Muscle layer of colon (tissue), 2 donors: Measurements from ENCODE around the gene WDFY4.

Experiments
- H3K27ac ChIP-seq: one replicate; pipeline ENCODE4 v1.7.0; 2013; ENCODE audit warnings: low read depth, mild to moderate bottlenecking, low read length, moderate library complexity
- H3K27me3 ChIP-seq, 2 donors: one replicate each; pipeline ENCODE4 v1.7.0; 2013; ENCODE audit warnings: low read length in 2 of 2, mild to moderate bottlenecking in 2 of 2; ENCODE audit not compliant: insufficient read depth in 2 of 2, control insufficient read depth in 1 of 2
- H3K36me3 ChIP-seq: one replicate; pipeline ENCODE4 v1.7.0; 2013; ENCODE audit warnings: mild to moderate bottlenecking, low read length; ENCODE audit not compliant: insufficient read depth
- H3K4me1 ChIP-seq: one replicate; pipeline ENCODE4 v1.7.0; 2013; ENCODE audit warnings: mild to moderate bottlenecking, low read length; ENCODE audit not compliant: insufficient read depth
- H3K4me3 ChIP-seq, 2 donors: one replicate each; pipeline ENCODE4 v1.7.0; 2013; ENCODE audit warnings: low read length in 2 of 2, low read depth in 1 of 2, mild to moderate bottlenecking in 1 of 2, moderate library complexity in 1 of 2
- H3K9ac ChIP-seq: one replicate; pipeline ENCODE4 v1.7.0; 2013; ENCODE audit warnings: low read length
- H3K9me3 ChIP-seq: one replicate; pipeline ENCODE4 v1.7.0; 2013; ENCODE audit warnings: mild to moderate bottlenecking, low read length
- donor health status: abdominal sarcoma.
- donor health status: Adenocarcinoma of cecum.

WDFY4 gene

DNA sequence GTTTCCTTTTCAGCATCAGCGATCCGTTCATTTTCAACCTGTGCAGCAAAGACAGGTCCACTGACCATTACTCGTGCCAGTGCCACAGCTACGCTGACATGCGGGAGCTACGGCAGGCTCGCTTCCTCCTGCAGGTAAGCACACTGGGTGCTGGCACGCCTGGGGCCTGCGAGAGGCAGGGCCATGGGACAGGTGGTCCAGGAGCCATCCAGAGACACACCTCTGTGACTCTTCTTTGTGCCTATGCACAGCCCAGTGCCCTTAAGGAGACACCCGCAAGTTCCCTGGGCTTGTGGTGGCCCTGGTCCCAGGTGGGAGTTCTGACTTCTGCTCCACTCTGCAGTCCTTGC, 212.7 kb downstream of the WDFY4 start:
- Histone ChIP-seq H3K9ac (no peak overlapping the region), H3K4me1 (no peaks in the 10 kb centered on the region), H3K4me3 (no peak overlapping the region), H3K27me3 (no peaks in the 10 kb centered on the region), H3K27ac (no peak overlapping the region), H3K9me3 (no peaks in the 10 kb centered on the region), H3K36me3 (no peaks in the 10 kb centered on the region)

DNA sequence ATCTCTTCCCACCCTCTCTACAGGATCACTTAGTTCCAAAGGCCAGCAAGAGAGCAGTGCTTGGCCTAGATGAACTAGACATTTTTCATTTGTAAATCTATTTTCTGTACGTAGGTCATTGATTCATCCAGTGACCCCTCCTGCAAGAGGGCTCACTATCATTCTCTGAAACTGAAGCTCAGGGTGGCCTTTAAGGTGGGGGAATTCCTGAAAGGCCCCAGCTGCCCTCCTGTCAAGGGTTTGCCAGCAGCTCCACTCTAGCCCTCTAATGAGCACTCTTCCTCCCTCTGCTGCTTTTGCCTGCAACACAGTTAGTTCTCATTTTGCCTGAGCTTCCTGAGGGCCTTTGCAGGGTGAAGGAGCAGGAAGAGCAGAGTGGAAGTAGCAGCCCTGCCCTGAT, 213.8 kb downstream of the WDFY4 start:
- H3K27me3 ChIP-seq = no peaks in the 10 kb centered on the region
- no peak overlapping the region for H3K27ac ChIP-seq
- no peak overlapping the region for H3K9ac ChIP-seq
- H3K4me3 ChIP-seq = no peak overlapping the region
- no peaks in the 10 kb centered on the region for H3K4me1 ChIP-seq
- H3K36me3 ChIP-seq = no peaks in the 10 kb centered on the region
- no peaks in the 10 kb centered on the region for H3K9me3 ChIP-seq

DNA sequence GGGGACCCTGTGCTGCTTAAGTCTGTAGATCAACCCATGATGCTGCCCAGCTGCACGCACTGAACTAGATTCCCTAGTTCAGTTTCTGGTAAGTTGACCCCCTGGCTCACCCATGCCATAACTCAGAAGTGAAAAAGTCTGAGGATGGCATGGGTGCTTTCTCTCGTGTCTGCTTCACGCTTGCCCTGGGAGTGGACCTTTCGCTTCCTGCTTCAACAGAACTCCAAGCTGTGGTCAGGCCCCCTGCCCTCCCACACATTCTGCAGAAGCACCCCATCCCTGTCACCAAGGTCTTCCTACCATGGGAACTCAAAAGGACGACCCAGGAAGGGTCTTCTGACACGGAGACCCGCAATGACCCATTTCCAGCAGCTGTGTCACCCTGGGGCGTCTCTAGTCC, 215.1 kb downstream of the WDFY4 start:
- H3K27me3 ChIP-seq = no peaks in the 10 kb centered on the region
- no peak overlapping the region for H3K27ac ChIP-seq
- H3K4me1 ChIP-seq = no peaks in the 10 kb centered on the region
- no peaks in the 10 kb centered on the region for H3K9me3 ChIP-seq
- no peaks in the 10 kb centered on the region for H3K36me3 ChIP-seq
- no peak overlapping the region for H3K9ac ChIP-seq
- no peak overlapping the region for H3K4me3 ChIP-seq

DNA sequence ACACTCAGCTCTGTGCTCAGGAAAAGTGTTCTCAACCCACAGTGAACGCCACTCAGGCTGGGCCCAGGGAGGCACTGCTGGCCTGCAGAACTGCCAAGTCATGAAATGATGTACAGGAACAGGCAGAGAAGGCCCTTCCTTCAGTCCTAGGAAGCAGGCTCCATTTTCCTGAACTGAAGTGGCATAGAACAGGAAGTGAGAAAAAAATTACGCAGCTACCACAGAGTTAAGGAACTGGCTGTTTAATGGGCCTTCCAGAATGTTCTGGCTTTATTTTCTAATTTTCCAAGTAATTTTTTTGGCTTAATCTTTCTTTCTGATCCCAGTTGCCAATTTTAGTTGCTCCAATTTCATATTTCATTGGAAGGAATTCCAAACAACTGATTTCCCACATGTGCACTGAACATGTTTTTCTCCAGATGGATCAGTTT, 215.7 kb downstream of the WDFY4 start:
- no peaks in the 10 kb centered on the region for H3K27me3 ChIP-seq
- no peaks in the 10 kb centered on the region for H3K4me1 ChIP-seq
- H3K27ac ChIP-seq = no peak overlapping the region
- H3K36me3 ChIP-seq = no peaks in the 10 kb centered on the region
- no peaks in the 10 kb centered on the region for H3K9me3 ChIP-seq
- no peak overlapping the region for H3K4me3 ChIP-seq
- no peak overlapping the region for H3K9ac ChIP-seq

DNA sequence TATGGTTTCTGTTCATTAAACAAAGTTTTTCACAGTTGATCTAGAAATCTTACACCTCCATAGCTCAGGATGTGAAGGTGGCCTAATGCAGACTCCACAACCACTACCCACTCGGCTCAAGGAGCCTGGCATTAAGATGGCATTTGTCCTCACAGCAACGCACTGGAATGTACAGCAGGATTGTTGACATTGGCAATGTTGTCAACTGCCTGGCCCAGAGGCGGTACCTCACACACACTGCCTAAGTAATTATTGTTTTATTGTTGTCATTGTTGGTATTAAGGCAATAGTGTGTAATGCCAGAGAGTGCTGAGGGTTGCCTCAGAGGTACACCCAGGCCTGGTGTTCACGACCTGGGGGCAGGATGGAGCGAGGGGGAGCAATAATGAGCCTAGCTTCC, 216.6 kb downstream of the WDFY4 start:
- Histone ChIP-seq H3K4me3 (no peak overlapping the region), H3K27me3 (no peaks in the 10 kb centered on the region), H3K9ac (no peak overlapping the region), H3K36me3 (no peaks in the 10 kb centered on the region), H3K9me3 (no peaks in the 10 kb centered on the region), H3K4me1 (no peaks in the 10 kb centered on the region), H3K27ac (no peak overlapping the region)

DNA sequence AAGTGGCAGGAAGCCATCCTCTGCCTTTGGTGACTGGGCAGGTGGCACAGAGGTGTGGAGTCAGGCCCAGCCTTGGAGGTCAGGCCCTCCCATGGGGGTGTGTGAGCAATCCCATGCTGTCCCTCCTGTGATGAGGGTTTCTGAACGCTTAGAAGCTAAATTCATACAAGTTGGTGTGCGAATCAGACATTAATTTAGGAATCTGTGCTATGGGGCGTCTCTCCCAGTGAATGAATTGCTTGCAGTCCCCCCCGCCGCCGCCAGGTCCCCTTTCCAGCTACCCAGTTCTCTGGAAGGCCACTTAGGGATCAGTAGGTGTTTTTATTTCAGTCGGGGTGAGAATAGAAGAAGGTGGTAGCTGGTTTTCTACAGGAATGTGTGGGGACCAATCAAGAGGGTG, 217.4 kb downstream of the WDFY4 start:
- H3K36me3 ChIP-seq = no peaks in the 10 kb centered on the region
- no peaks in the 10 kb centered on the region for H3K27me3 ChIP-seq
- no peaks in the 10 kb centered on the region for H3K4me1 ChIP-seq
- H3K9ac ChIP-seq = no peak overlapping the region
- H3K4me3 ChIP-seq = no peak overlapping the region
- H3K27ac ChIP-seq = no peak overlapping the region
- no peaks in the 10 kb centered on the region for H3K9me3 ChIP-seq

DNA sequence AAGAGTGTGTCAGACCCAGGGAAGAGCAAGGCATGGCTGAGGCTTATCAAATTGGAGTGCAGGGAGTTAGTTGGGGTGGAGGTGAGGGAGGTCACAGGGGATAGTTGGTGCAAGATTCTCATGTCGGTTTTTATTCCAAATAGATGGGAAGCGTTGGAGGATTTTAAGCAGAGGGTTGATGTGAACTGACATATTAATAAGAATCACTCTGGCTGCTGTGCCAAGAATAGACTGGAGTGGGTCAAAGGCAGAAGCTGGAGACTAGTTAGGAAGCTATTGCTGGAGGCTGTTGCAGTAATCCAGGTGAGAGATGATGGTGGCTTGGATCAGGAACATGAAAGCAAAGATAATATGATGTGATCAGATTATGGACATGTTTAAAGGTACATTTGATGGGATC, 218.5 kb downstream of the WDFY4 start:
- H3K4me1 ChIP-seq = no peaks in the 10 kb centered on the region
- H3K9me3 ChIP-seq = no peaks in the 10 kb centered on the region
- H3K9ac ChIP-seq = no peak overlapping the region
- no peak overlapping the region for H3K4me3 ChIP-seq
- no peak overlapping the region for H3K27ac ChIP-seq
- no peaks in the 10 kb centered on the region for H3K27me3 ChIP-seq
- H3K36me3 ChIP-seq = no peaks in the 10 kb centered on the region

DNA sequence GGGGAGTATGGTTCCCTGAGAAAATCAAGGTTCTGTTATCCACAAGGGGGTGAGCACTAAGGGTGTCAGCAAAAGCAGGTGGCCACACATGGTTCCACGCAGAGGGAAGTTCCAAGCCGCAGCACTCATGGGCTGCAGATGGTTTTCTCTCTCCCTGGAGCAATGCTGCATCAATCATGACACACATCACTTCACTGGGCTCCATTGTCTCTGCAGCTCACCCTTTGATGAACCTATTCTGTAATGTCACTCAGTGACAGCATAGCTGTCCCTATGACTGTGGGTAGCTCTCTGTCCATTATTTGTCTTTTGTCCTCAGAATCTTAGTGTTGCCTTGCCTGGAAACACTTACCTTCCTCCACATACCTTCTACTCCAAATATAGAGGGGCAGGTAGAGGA, 220.2 kb downstream of the WDFY4 start:
- H3K27me3 ChIP-seq = no peaks in the 10 kb centered on the region
- no peaks in the 10 kb centered on the region for H3K9me3 ChIP-seq
- H3K36me3 ChIP-seq = no peaks in the 10 kb centered on the region
- H3K4me3 ChIP-seq = no peak overlapping the region
- H3K9ac ChIP-seq = no peak overlapping the region
- H3K27ac ChIP-seq = no peak overlapping the region
- no peaks in the 10 kb centered on the region for H3K4me1 ChIP-seq

DNA sequence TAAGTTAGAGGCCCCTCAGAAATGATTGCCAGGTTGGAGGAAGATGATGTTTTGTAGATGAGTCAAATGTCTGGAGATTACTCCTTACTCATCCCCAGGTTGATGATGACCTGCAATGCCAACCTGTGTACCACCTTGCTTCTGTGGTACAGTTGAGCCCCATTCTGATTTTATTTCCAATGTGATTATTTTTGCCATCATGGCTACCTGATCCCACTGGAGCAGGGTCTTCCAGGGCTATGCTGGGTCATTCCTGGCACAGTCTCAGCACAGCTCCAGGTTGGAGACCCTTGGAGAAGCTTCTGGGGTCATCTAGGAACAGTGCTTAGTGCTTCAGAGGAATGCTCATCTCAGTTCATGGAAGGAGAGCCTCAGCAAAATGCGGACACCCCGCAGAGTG, 220.6 kb downstream of the WDFY4 start:
- no peaks in the 10 kb centered on the region for H3K36me3 ChIP-seq
- no peak overlapping the region for H3K9ac ChIP-seq
- no peaks in the 10 kb centered on the region for H3K4me1 ChIP-seq
- H3K9me3 ChIP-seq = no peaks in the 10 kb centered on the region
- no peak overlapping the region for H3K4me3 ChIP-seq
- no peak overlapping the region for H3K27ac ChIP-seq
- H3K27me3 ChIP-seq = no peaks in the 10 kb centered on the region

DNA sequence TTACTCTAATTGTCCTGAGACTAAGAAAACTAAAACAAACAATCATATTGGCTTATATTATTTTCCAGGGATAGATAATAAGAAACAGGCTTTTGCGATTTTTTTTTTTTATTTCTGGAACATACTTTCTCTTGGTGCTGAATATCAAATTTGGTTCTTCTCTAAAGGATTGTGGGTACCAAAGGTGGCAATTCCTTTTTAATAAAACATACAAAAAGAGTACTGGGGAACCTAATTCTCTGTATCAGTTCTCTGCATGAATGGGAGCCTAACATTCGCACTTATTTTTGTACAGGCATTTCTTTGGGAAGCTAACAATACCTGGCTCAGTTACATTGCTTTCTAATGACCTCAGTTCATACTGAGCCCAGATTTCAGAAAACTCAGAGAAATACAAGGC, 222.2 kb downstream of the WDFY4 start:
- H3K4me3 ChIP-seq = no peak overlapping the region
- no peak overlapping the region for H3K27ac ChIP-seq
- no peaks in the 10 kb centered on the region for H3K4me1 ChIP-seq
- no peak overlapping the region for H3K9ac ChIP-seq
- no peaks in the 10 kb centered on the region for H3K36me3 ChIP-seq
- no peaks in the 10 kb centered on the region for H3K9me3 ChIP-seq
- H3K27me3 ChIP-seq = no peaks in the 10 kb centered on the region

DNA sequence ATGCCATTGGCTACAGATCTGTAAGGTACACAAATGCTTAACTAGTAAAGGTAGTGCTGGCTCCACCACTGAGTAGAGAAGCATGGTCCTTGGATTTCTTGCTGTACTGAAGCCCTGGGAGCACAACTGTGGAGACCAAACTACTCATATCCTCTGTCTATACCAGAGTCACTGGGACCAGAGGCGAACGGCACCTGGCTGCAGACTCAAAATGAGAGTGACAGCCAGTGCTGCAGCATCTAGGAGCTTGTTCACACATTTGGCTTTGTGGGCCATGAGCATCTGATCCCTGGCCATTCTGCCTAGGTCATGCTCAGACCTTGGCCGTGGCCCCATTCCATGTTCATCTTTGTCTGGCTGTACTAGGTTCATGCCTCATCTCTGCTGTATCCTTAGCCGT, 223.1 kb downstream of the WDFY4 start:
- Histone ChIP-seq H3K36me3 (no peaks in the 10 kb centered on the region), H3K9ac (no peak overlapping the region), H3K4me3 (no peak overlapping the region), H3K27me3 (no peaks in the 10 kb centered on the region), H3K27ac (no peak overlapping the region), H3K4me1 (no peaks in the 10 kb centered on the region), H3K9me3 (no peaks in the 10 kb centered on the region)

DNA sequence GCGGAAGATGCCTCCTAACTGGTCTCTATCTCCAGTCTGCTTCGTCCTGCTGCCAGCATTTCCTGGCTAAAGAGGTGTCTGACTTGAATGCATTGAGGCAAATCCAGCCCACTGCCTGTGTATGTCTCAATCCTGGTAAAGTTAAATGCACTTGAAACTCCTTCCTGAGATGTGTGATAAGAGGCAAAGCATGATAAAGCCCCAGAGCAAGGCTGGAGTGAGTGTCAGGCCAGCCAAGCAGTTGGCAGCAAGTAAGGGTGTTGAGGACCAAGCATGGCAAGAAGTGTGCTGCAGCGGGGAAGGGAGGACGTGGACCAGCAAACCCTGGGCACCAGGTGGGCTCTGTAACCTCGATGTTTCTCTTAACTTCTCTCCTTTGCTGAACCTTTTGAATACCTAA, 225.9 kb downstream of the WDFY4 start:
- H3K4me3 ChIP-seq = no peak overlapping the region
- no peak overlapping the region for H3K27ac ChIP-seq
- H3K9ac ChIP-seq = no peak overlapping the region
- H3K36me3 ChIP-seq = no peaks in the 10 kb centered on the region
- no peaks in the 10 kb centered on the region for H3K27me3 ChIP-seq
- H3K9me3 ChIP-seq = no peaks in the 10 kb centered on the region
- H3K4me1 ChIP-seq = no peaks in the 10 kb centered on the region
